GM18951 (cell line): Measurements from ENCODE around the gene CP.
A peak's percentile ranks its signal among the peaks of the same experiment; 100 is the strongest.

Experiments used
- POLR2A ChIP-seq: IDR thresholded peaks from 4 replicates; pipeline ENCODE4 v1.6.1; 2011; ENCODE audit warnings: mild to moderate bottlenecking; ENCODE audit not compliant: insufficient read length, insufficient read depth; ENCODE audit errors: extremely low read depth
- in situ Hi-C: fragments of 300-500 bp; cut with MboI; formaldehyde crosslinking; loops from one replicate; pipeline ENCODE4 v1.12.0; 2022; ENCODE audit warnings: low sequenced_read_pairs, mixed read lengths, inconsistent platforms; ENCODE audit not compliant: unreplicated experiment

Gene CP

DNA sequence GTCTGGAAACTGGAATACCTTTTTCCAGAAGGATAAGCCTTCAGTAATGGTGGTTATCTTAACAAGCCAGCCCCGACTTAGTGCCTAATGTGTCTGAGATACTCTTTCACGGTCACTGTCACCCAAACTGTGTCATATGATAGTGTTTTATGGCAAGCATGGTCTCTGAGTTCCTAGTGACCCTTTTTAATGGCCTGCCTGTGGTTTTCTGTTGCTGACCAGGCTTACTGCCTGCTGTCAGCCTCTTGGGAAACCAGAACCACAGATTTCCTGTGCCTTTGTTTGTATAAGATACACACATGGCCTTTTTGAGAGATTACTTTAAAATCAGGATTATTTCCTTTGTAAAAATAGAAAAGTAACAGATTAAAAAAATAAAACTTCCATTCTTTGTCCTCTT is 69.8 kb downstream of the CP start:
- in situ Hi-C loops: no loop called here
- no peak for TF ChIP-seq POLR2A

DNA sequence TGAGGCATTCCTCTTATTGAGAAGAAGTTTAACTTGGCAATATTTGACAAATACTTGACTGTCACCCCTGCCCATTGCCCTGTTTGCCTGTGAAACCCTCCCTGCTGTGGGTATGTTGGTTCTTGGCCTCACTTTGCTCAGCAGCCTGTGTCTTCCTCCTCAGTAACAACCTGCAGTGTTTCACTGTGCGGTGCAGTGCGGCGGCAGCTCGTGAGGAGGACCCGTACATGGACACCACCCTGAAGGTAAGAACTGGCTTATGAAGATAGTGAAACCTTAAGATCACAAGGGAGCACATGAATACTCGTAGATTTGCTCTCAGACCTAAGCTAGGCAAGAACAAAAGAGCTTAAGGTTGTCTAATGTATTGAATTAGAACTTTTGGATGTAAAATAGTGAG is 71.2 kb downstream of the CP start:
- in situ Hi-C loops: no loop called here
- TF ChIP-seq POLR2A: no peak

GRCh38 chr3:149145974-149146373 is 75.7 kb downstream of the CP start:
- in situ Hi-C loops: no loop called here
- TF ChIP-seq POLR2A: no peak

- in situ Hi-C loops: no loop called here
- TF ChIP-seq POLR2A: no peak
Observed at GRCh38 chr3:149145356-149145755, 76.3 kb downstream of the CP start.

DNA sequence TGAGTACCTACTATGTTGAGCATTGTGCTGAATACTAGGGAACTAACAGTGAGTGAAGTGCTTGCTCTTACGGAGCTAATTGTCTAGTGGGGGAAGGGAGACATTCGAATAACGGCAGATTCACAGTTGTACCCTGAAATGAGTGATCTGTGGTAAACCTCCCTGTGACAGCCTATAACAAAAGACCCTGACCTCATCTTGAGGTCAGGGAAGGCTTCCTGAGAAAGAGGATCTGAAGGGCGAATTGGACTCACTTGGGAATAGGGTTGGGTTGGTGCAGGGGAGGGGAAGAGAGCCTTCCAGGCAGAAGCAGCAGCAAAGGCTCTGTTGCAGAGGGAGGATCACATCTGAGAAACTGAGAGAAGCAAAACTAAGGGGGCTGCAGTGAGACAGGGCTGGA is 78.9 kb downstream of the CP start:
- in situ Hi-C loops: no loop called here
- TF ChIP-seq POLR2A: no peak

DNA sequence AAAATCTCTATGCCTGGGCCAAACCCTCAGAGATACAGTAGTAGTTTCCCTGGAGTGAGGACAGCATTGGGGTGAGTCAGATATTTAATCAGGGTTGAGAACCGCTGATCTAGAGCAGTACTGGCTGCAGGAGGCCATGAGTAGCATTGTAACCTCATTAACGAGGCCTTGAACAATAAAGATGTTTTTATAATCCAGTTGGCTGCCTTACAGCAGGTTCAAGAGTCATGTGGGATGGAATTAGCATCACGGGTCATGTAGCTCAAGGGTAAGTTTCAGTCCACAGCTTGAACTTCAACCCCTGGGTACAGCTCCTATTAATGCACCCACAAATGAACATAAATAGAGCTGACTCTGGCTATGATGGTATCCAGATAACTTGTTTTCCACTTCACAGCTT is 87.1 kb downstream of the CP start:
- in situ Hi-C loops: no loop called here
- no peak for TF ChIP-seq POLR2A

GRCh38 chr3:149131589-149131988 is 90.0 kb downstream of the CP start:
- in situ Hi-C loops: no loop called here
- TF ChIP-seq POLR2A: no peak

DNA sequence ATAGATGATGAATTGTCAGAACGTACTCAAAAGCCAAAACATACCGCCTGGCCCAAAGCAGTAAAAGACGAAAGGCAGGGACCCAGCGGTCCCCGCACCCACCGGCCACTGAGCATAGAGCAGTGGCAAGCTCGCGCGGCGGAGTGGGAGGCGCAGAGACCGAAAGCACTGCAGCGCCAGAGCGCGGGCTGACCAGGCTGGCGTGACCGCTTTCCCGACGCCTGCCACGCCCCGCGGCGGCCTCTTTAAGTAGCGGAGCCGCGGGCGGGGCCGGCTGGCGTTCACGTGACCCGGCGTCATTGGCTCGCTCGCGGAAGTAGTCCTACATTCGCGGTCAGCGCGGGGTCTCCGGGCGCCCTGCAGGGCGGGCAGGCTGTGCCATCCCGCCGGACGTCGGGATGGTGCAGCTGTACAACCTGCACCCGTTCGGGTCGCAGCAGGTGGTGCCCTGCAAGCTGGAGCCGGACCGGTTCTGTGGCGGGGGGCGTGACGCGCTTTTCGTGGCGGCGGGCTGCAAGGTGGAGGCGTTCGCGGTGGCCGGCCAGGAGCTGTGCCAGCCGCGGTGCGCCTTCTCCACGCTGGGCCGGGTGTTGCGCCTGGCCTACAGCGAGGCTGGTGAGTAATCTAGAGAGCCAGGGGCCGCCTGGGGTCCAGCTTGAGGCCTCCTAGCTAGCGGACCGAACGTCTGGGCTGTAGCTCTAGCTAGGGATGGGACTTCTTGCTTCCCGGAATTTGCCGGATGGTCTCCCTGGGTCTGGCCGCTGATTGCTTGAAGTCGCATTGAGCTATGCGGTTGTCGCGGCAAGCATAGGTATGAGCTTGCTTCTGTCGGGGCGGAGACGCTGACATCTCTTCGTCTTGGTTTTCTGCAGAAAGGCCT is 92.1 kb downstream of the CP start, which contains the start of gene HPS3:
Gene HPS3 (plus strand): TSS at position 313 of the 880 bp plus-strand sequence. CDS start 86 bp downstream, at position 399.
- in situ Hi-C loops: loop anchor here (5.0 kb wide), 1 partner anchor 143 kb away; no protein-coding TSS in a partner anchor

GRCh38 chr3:149128821-149129220 is 92.8 kb downstream of the CP start:
- no peak for TF ChIP-seq POLR2A
- in situ Hi-C loops: loop anchor here (5.0 kb wide), 1 partner anchor 143 kb away; no protein-coding TSS in a partner anchor

More for the DNA sequence above, 92.1 kb downstream of the CP start, which contains the start of gene HPS3:
- TF ChIP-seq POLR2A: peak; percentile 93

DNA sequence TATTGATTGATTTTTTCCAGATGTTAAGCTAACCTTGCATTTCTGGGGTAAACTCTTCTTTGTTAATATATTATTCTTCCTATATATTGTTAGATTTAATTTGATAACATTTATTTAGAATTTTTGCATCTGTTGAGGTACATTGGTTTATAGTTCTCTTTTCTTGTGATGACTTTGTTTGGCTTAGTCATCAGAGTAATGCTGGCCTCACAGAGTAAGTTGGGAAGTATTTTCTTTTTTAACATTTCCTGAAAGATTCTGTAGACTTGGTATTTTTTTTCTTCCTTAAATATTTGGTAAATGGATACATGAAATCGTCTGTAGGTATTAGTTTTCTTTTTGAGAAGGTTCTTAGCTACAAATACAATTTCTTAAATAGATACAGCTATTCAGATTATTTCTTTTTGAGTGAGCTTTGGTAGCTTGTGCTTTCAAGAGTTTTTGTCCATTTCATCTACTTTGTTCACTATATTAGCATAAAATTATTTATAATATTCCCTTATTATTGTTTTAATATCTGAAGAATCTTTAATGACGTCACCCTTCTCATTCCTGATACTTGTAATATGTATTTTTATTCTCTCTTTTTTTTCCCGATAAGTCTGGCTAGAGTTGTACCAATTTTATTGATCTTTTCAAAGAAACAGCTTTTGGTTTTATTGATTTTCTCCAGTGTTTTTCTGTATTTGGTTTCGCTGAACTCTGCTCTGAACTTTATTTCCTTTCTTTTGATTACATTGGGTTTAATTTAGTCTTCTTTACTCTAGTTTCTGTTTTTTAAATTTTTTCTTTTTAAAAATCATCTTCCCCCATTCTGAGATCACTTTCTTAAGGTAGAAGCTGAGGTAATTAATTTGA is 98.7 kb downstream of the CP start:
- no peak for TF ChIP-seq POLR2A
- in situ Hi-C loops: loop anchor here (5.0 kb wide), 1 partner anchor 161 kb away; no protein-coding TSS in a partner anchor
